GM23338 (cell line): ENCODE data around the gene DUSP6. TPM values are rescaled to one million over a fixed set of nuclear protein-coding genes. Genes with fewer than 3 reads are reported as not detected.

Experiments
- ATAC-seq: fragments of 200-7000 bp; cut with Tn5 transposase; 3 replicates; pipeline ENCODE4 v1.9.1; 2020
- DNase-seq: peaks from one replicate; pipeline ENCODE4 v3.0.0-alpha.2; 2015; ENCODE audit warnings: low spot score
- H2AFZ ChIP-seq: fragments of 200-600 bp; sonication (generic); 2 replicates; pipeline ENCODE4 v1.8.0; 2016; ENCODE audit warnings: antibody characterized with exemption, mild to moderate bottlenecking, moderate library complexity
- H3F3A ChIP-seq: fragments of 200-600 bp; sonication (generic); replicated peaks from 2 replicates; pipeline ENCODE4 v1.8.0; 2017; ENCODE audit warnings: antibody characterized with exemption, mixed run types, low read depth
- H3K27ac ChIP-seq: fragments of 200-600 bp; sonication (generic); 2 replicates; pipeline ENCODE4 v1.6.1; 2016; ENCODE audit warnings: low read depth
- H3K27me3 ChIP-seq: fragments of 200-600 bp; sonication (generic); 2 replicates; pipeline ENCODE4 v1.8.0; 2016; ENCODE audit warnings: mild to moderate bottlenecking, mixed run types, moderate library complexity; ENCODE audit not compliant: insufficient read depth
- H3K36me3 ChIP-seq: fragments of 200-600 bp; sonication (generic); 2 replicates; pipeline ENCODE4 v1.8.0; 2016; ENCODE audit warnings: mild to moderate bottlenecking; ENCODE audit not compliant: insufficient read depth
- H3K4me1 ChIP-seq: fragments of 200-600 bp; sonication (generic); 2 replicates; pipeline ENCODE4 v1.8.0; 2016; ENCODE audit warnings: mild to moderate bottlenecking, moderate library complexity; ENCODE audit not compliant: insufficient read depth
- H3K4me2 ChIP-seq: fragments of 200-600 bp; sonication (generic); 2 replicates; pipeline ENCODE4 v1.7.1; 2017; ENCODE audit warnings: mixed run types
- H3K4me3 ChIP-seq: fragments of 200-600 bp; sonication (generic); 2 replicates; pipeline ENCODE4 v1.6.1; 2016; ENCODE audit warnings: mixed run types
- H3K79me2 ChIP-seq: fragments of 200-600 bp; sonication (generic); replicated peaks from 2 replicates; pipeline ENCODE4 v1.8.0; 2017; ENCODE audit warnings: mild to moderate bottlenecking; ENCODE audit not compliant: insufficient read depth
- H3K9me2 ChIP-seq: fragments of 200-600 bp; sonication (generic); 2 replicates; pipeline ENCODE4 v1.8.0; 2017; ENCODE audit not compliant: insufficient read depth
- H4K20me1 ChIP-seq: fragments of 200-600 bp; sonication (generic); replicated peaks from 2 replicates; pipeline ENCODE4 v1.8.0; 2017; ENCODE audit warnings: mild to moderate bottlenecking; ENCODE audit not compliant: insufficient read depth
- H3K27ac Mint-ChIP-seq: 2 replicates; pipeline ENCODE4 v1.8.0; 2020; ENCODE audit warnings: inconsistent platforms, mild to moderate bottlenecking, moderate library complexity, mixed read lengths
- H3K27me3 Mint-ChIP-seq: 3 replicates; pipeline ENCODE4 v1.8.0; 2022; ENCODE audit warnings: low read depth, mild to moderate bottlenecking, moderate library complexity, mixed read lengths, inconsistent platforms; ENCODE audit not compliant: insufficient read depth, poor library complexity
- H3K36me3 Mint-ChIP-seq: 3 replicates; pipeline ENCODE4 v1.8.0; 2021; ENCODE audit warnings: low read depth, mild to moderate bottlenecking, inconsistent platforms, moderate library complexity, mixed read lengths
- H3K4me1 Mint-ChIP-seq: 3 replicates; pipeline ENCODE4 v1.8.0; 2020; ENCODE audit warnings: mild to moderate bottlenecking, inconsistent platforms, mixed read lengths
- H3K4me3 Mint-ChIP-seq: 3 replicates; pipeline ENCODE4 v1.8.0; 2021; ENCODE audit warnings: moderate library complexity, mild to moderate bottlenecking, inconsistent platforms, mixed read lengths
- H3K9me3 Mint-ChIP-seq: 3 replicates; pipeline ENCODE4 v1.8.0; 2020; ENCODE audit warnings: moderate library complexity, mild to moderate bottlenecking, inconsistent platforms, mixed read lengths
- CREB1 ChIP-seq: fragments of 250-450 bp; sonication (Bioruptor Pico); IDR thresholded peaks from 2 replicates; pipeline ENCODE4 v1.5.0; 2020; ENCODE audit warnings: low read depth, mild to moderate bottlenecking, moderate library complexity
- CTCF ChIP-seq, 2 experiments: fragments of 200-600 bp in 1 of 2; sonication (generic) in 1 of 2; conservative IDR thresholded peaks; 2 replicates each; pipeline versions ENCODE4 v1.5.1 to v1.6.1; 2016 to 2017; ENCODE audit warnings: antibody characterized with exemption in 2 of 2, low read depth in 2 of 2, mild to moderate bottlenecking in 2 of 2, moderate library complexity in 1 of 2
- ETS1 ChIP-seq: IDR thresholded peaks from 2 replicates; pipeline ENCODE4 v1.6.1; 2016; ENCODE audit warnings: antibody characterized with exemption
- EZH2 ChIP-seq: fragments of 200-600 bp; sonication (generic); IDR thresholded peaks from one replicate; pipeline ENCODE4 v1.8.0; 2017; ENCODE audit warnings: antibody characterized with exemption, mild to moderate bottlenecking, low read depth; ENCODE audit not compliant: unreplicated experiment
- EZH2phosphoT487 ChIP-seq: fragments of 200-600 bp; sonication (generic); IDR thresholded peaks from one replicate; pipeline ENCODE4 v1.8.1; 2018; ENCODE audit warnings: antibody characterized with exemption; ENCODE audit not compliant: unreplicated experiment
- JUNB ChIP-seq: IDR thresholded peaks from one replicate; pipeline ENCODE4 v1.6.1; 2016; ENCODE audit warnings: antibody characterized with exemption; ENCODE audit not compliant: unreplicated experiment
- NANOG ChIP-seq: IDR thresholded peaks from 2 replicates; pipeline ENCODE4 v1.6.1; 2016; ENCODE audit warnings: antibody characterized with exemption, borderline replicate concordance
- POLR2AphosphoS5 ChIP-seq: IDR thresholded peaks from 2 replicates; pipeline ENCODE4 v1.6.1; 2016; ENCODE audit warnings: antibody characterized with exemption, low read depth
- REST ChIP-seq: IDR thresholded peaks from one replicate; pipeline ENCODE4 v1.6.1; 2018; ENCODE audit warnings: antibody characterized with exemption; ENCODE audit not compliant: unreplicated experiment
- STAT1 ChIP-seq: IDR thresholded peaks from one replicate; pipeline ENCODE4 v1.6.1; 2016; ENCODE audit warnings: antibody characterized with exemption; ENCODE audit not compliant: unreplicated experiment
- ZNF114 ChIP-seq: fragments of 250-450 bp; sonication (Bioruptor Pico); IDR thresholded peaks from 2 replicates; pipeline ENCODE4 v1.5.0; 2020; ENCODE audit warnings: mild to moderate bottlenecking, moderate library complexity
- ZNF331 ChIP-seq: fragments of 250-450 bp; sonication (Bioruptor Pico); IDR thresholded peaks from 2 replicates; pipeline ENCODE4 v1.5.0; 2020; ENCODE audit warnings: low read depth, mild to moderate bottlenecking, moderate library complexity
- ZNF462 ChIP-seq: fragments of 250-450 bp; sonication (Bioruptor Pico); IDR thresholded peaks from 2 replicates; pipeline ENCODE4 v1.5.0; 2020; ENCODE audit warnings: mild to moderate bottlenecking, moderate library complexity
- polyA plus RNA-seq: library from polyadenylated mRNA; unstranded; fragments of >200 nt; fragmentation: Nextera tagmentation; extraction: Ambion mirVana; gene quantifications from 2 replicates; pipeline ENCODE4 v1.2.1, GENCODE V29; 2016
- total RNA-seq: library from RNA; depleted of rRNA; stranded (reverse); fragments of >200 nt; shearing (Covaris generic); gene quantifications from 2 replicates; pipeline ENCODE4 v1.2.3, GENCODE V29; 2014

The DUSP6 gene
- total and polyA plus RNA-seq, 2 experiments from 2014 or later = 117 to 191 TPM

GRCh38 chr12:89391726-89392336, 39.5 kb upstream of the DUSP6 start:
- Mint-ChIP-seq H3K27ac (no peak overlapping the region), H3K9me3 (no peaks in the 10 kb centered on the region; the same call in 2 of the 3 replicates), H3K4me1 (peaks cover 9% of the 10 kb centered on the region), H3K4me3 (no peak overlapping the region), H3K36me3 (no peaks in the 10 kb centered on the region), H3K27me3 (no peaks in the 10 kb centered on the region)
- Histone ChIP-seq H3K4me2 (no peak overlapping the region), H2AFZ (no peak overlapping the region), H3K4me1 (peaks cover 5% of the 10 kb centered on the region; the same call in 1 of the 2 replicates), H4K20me1 (no peaks in the 10 kb centered on the region), H3K79me2 (no peaks in the 10 kb centered on the region), H3F3A (no peaks in the 10 kb centered on the region), H3K4me3 (no peak overlapping the region), H3K36me3 (no peaks in the 10 kb centered on the region), H3K9me2 (no peaks in the 10 kb centered on the region), H3K27ac (no peak overlapping the region), H3K27me3 (no peaks in the 10 kb centered on the region; the same call in 1 of the 2 replicates)
- TF ChIP-seq CTCF (conservative IDR thresholded peaks at IDR 0.05; ENCODE audit: low read depth in 2 of 2) (no peak), ZNF462 (CRISPR knock-in tag) (no peak), ETS1 (no peak), REST (no peak), POLR2AphosphoS5 (no peak), JUNB (no peak), CREB1 (CRISPR knock-in tag) (no peak), ZNF331 (CRISPR knock-in tag) (no peak), EZH2phosphoT487 (no peak), STAT1 (no peak), NANOG (no peak), ZNF114 (CRISPR knock-in tag) (no peak), EZH2 (no peak)
- DNase-seq (no peak), ATAC-seq (no peak)
